ENCODE measurements around the gene LGI4.

LGI4 gene

GRCh38 chr19:35084509-35084762 is 50.4 kb downstream of the LGI4 start:
- DNase-seq = no peak

GRCh38 chr19:35083691-35084508 is 51.0 kb downstream of the LGI4 start:
- DNase-seq = no peak

GRCh38 chr19:35081201-35081600 is 53.7 kb downstream of the LGI4 start:
- no peak for DNase-seq

- DNase-seq = no peak
Observed at GRCh38 chr19:35080613-35081170, 54.2 kb downstream of the LGI4 start.

GRCh38 chr19:35079826-35080225 is 55.0 kb downstream of the LGI4 start:
- no peak for DNase-seq

- no peak for DNase-seq
Observed at GRCh38 chr19:35077411-35078223, 57.2 kb downstream of the LGI4 start.

GRCh38 chr19:35076657-35077056 is 58.2 kb downstream of the LGI4 start:
- no peak for DNase-seq

GRCh38 chr19:35076026-35076370 is 58.9 kb downstream of the LGI4 start:
- no peak for DNase-seq

- DNase-seq = no peak
Observed at GRCh38 chr19:35075202-35076025, 59.4 kb downstream of the LGI4 start.

Measured in activated CD8-positive, alpha-beta memory T cell treated with anti-CD3 and anti-CD28 coated beads, Interleukin-2, amount 50 U/mL, for 48 hours (primary cell).